Parathyroid adenoma (tissue), 2 donors: ENCODE results near the gene MAST2.
"Not testable (repeated sequence)": the region's sequence is repeated elsewhere in the genome, so short reads cannot be mapped to it uniquely, and the experiment has no call there.

Source experiments
- H2AFZ ChIP-seq: fragments of 300-600 bp; sonication (generic); one replicate; pipeline ENCODE4 v1.7.0; 2017; ENCODE audit warnings: antibody characterized with exemption, mild to moderate bottlenecking
- H3K27ac ChIP-seq: fragments of 300-600 bp; sonication (generic); one replicate; pipeline ENCODE4 v1.7.0; 2017
- H3K27me3 ChIP-seq: fragments of 300-600 bp; sonication (generic); one replicate; pipeline ENCODE4 v1.7.0; 2017; ENCODE audit warnings: low read length; ENCODE audit not compliant: control insufficient read depth, insufficient read depth
- H3K36me3 ChIP-seq: fragments of 300-600 bp; sonication (generic); one replicate; pipeline ENCODE4 v1.7.0; 2017; ENCODE audit warnings: low read length; ENCODE audit not compliant: control insufficient read depth, insufficient read depth
- H3K4me1 ChIP-seq: fragments of 300-600 bp; sonication (generic); one replicate; pipeline ENCODE4 v1.7.0; 2017; ENCODE audit warnings: control low read depth
- H3K4me2 ChIP-seq: fragments of 300-600 bp; sonication (generic); one replicate; pipeline ENCODE4 v1.7.0; 2017; ENCODE audit warnings: low read length
- H3K4me3 ChIP-seq: fragments of 300-600 bp; sonication (generic); one replicate; pipeline ENCODE4 v1.7.0; 2017; ENCODE audit warnings: low read depth, low read length
- H3K79me2 ChIP-seq: fragments of 300-600 bp; sonication (generic); one replicate; pipeline ENCODE4 v1.7.0; 2017; ENCODE audit warnings: control low read depth
- H3K9ac ChIP-seq: fragments of 300-600 bp; sonication (generic); one replicate; pipeline ENCODE4 v1.7.0; 2017; ENCODE audit warnings: mild to moderate bottlenecking
- H3K9me3 ChIP-seq: fragments of 300-600 bp; sonication (generic); one replicate; pipeline ENCODE4 v1.7.0; 2017; ENCODE audit warnings: low read length; ENCODE audit not compliant: control insufficient read depth
- TF ChIP-seq, protein P1 (sequence below): fragments of 300-600 bp; sonication (generic); IDR thresholded peaks from one replicate; pipeline ENCODE4 v1.7.0; 2017; ENCODE audit warnings: antibody characterized with exemption, mild to moderate bottlenecking
- donor health status: primary hyperparathyroidism.

The MAST2 gene

GRCh38 chr1:45840704-45841103, 37.3 kb downstream of the MAST2 start:
- H3K27me3 ChIP-seq = no peaks in the 10 kb centered on the region
- H3K9me3 ChIP-seq = no peaks in the 10 kb centered on the region
- no peak overlapping the region for H2AFZ ChIP-seq
- H3K9ac ChIP-seq = no peak overlapping the region
- no peak overlapping the region for H3K4me3 ChIP-seq
- no peaks in the 10 kb centered on the region for H3K36me3 ChIP-seq
- TF ChIP-seq, protein P1, sequence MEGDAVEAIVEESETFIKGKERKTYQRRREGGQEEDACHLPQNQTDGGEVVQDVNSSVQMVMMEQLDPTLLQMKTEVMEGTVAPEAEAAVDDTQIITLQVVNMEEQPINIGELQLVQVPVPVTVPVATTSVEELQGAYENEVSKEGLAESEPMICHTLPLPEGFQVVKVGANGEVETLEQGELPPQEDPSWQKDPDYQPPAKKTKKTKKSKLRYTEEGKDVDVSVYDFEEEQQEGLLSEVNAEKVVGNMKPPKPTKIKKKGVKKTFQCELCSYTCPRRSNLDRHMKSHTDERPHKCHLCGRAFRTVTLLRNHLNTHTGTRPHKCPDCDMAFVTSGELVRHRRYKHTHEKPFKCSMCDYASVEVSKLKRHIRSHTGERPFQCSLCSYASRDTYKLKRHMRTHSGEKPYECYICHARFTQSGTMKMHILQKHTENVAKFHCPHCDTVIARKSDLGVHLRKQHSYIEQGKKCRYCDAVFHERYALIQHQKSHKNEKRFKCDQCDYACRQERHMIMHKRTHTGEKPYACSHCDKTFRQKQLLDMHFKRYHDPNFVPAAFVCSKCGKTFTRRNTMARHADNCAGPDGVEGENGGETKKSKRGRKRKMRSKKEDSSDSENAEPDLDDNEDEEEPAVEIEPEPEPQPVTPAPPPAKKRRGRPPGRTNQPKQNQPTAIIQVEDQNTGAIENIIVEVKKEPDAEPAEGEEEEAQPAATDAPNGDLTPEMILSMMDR = no peak
- no peaks in the 10 kb centered on the region for H3K79me2 ChIP-seq
- H3K4me1 ChIP-seq = no peaks in the 10 kb centered on the region
- no peak overlapping the region for H3K4me2 ChIP-seq
- no peak overlapping the region for H3K27ac ChIP-seq

DNA sequence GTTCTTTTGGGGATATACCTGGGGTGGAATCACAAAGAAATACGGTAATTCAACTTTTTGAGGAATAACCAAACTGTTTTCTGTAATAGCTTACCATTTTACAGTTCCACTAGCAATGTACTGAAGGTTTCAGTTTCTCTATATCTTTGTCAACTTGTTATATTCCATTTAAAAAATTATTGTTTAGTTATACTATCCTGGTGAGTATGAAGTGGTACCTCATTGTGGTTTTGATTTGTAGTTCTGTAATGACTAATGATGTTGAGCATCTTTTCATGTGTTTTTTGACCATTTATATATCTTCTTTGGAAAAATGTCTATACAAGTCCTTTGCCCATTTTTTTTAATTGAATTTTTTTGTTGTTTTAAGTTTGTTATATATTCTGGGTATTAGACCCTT, 39.4 kb downstream of the MAST2 start:
- Histone ChIP-seq H3K9me3 (no peaks in the 10 kb centered on the region), H3K27me3 (no peaks in the 10 kb centered on the region), H3K9ac (no peak overlapping the region), H3K79me2 (no peaks in the 10 kb centered on the region), H3K36me3 (no peaks in the 10 kb centered on the region), H3K4me2 (no peak overlapping the region), H3K4me1 (no peaks in the 10 kb centered on the region), H2AFZ (no peak overlapping the region), H3K27ac (no peak overlapping the region), H3K4me3 (no peak overlapping the region)
- TF ChIP-seq, protein P1 = no peak

DNA sequence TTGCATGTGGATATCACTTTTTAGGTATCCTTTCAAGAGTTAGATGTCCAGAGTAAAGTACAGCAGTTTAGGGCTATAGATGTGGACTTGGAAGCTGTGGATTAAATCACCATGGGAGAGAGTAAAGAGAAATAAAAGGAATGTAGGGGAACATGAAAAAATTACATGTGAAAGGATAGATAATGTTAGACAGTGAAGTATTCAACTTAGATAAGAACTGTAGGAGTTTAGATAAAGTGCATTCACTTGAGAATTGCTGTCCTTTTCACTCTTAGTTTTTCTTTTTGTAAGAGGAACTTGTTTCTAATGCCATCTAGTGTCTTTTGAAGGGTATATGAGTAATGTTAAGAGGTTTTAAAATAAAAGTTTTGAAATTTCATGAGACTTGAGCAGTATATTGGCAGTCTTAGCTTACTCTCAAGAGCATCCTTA, 40.1 kb downstream of the MAST2 start:
- no peaks in the 10 kb centered on the region for H3K4me1 ChIP-seq
- no peak overlapping the region for H3K27ac ChIP-seq
- H3K79me2 ChIP-seq = no peaks in the 10 kb centered on the region
- H3K27me3 ChIP-seq = no peaks in the 10 kb centered on the region
- no peak overlapping the region for H3K4me3 ChIP-seq
- H2AFZ ChIP-seq = no peak overlapping the region
- H3K36me3 ChIP-seq = no peaks in the 10 kb centered on the region
- H3K9me3 ChIP-seq = no peaks in the 10 kb centered on the region
- H3K4me2 ChIP-seq = no peak overlapping the region
- no peak overlapping the region for H3K9ac ChIP-seq
- TF ChIP-seq, protein P1 = no peak

- H3K36me3 ChIP-seq, H3K27ac ChIP-seq, H2AFZ ChIP-seq, H3K9me3 ChIP-seq, H3K4me3 ChIP-seq, H3K9ac ChIP-seq, H3K27me3 ChIP-seq, H3K4me1 ChIP-seq, H3K4me2 ChIP-seq, H3K79me2 ChIP-seq: not testable (repeated sequence)
Measured at GRCh38 chr1:45844000-45844399, 40.6 kb downstream of the MAST2 start.

DNA sequence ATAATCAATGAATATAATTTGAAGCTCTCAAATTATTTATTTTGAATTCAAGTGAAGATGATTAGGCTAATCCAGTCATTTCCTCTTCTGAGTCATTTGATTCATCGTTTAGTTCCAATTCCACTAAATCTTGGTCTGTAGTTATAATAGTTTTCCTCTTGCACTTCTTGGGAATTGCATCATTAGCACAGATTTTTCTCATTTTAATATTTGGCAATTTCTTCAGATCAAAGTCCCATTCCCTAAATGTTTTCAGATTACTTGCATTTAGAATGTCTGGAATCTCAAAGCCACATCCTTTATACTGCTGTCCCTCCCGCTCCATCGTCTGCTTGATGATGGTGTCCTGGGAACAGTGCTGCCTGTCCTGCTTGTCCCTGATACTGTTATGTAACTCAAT, 43.5 kb downstream of the MAST2 start:
- Histone ChIP-seq H3K79me2 (no peaks in the 10 kb centered on the region), H3K4me3 (no peak overlapping the region), H3K4me1 (no peaks in the 10 kb centered on the region), H2AFZ (no peak overlapping the region), H3K9me3 (no peaks in the 10 kb centered on the region), H3K4me2 (no peak overlapping the region), H3K9ac (no peak overlapping the region), H3K27ac (no peak overlapping the region), H3K27me3 (no peaks in the 10 kb centered on the region), H3K36me3 (no peaks in the 10 kb centered on the region)
- TF ChIP-seq, protein P1 = no peak
